ENCODE data around the gene SLC9A1.
"Not testable (repeated sequence)": the region's sequence is repeated elsewhere in the genome, so short reads cannot be mapped to it uniquely, and the experiment has no call there.

- not testable (repeated sequence) for TF ChIP-seq CEBPB (IDR thresholded peaks at IDR 0.05; ENCODE audit: borderline replicate concordance in 1 of 2, low read depth in 2 of 2, low read length in 2 of 2); SREBF1 (IDR thresholded peaks at IDR 0.05; ENCODE audit: low read length); SMAD1 (IDR thresholded peaks at IDR 0.05; ENCODE audit: low read depth, partially characterized antibody); POLR2A (IDR thresholded peaks at IDR 0.05; ENCODE audit: low read depth, low read length)
- TF ChIP-seq, protein P1, sequence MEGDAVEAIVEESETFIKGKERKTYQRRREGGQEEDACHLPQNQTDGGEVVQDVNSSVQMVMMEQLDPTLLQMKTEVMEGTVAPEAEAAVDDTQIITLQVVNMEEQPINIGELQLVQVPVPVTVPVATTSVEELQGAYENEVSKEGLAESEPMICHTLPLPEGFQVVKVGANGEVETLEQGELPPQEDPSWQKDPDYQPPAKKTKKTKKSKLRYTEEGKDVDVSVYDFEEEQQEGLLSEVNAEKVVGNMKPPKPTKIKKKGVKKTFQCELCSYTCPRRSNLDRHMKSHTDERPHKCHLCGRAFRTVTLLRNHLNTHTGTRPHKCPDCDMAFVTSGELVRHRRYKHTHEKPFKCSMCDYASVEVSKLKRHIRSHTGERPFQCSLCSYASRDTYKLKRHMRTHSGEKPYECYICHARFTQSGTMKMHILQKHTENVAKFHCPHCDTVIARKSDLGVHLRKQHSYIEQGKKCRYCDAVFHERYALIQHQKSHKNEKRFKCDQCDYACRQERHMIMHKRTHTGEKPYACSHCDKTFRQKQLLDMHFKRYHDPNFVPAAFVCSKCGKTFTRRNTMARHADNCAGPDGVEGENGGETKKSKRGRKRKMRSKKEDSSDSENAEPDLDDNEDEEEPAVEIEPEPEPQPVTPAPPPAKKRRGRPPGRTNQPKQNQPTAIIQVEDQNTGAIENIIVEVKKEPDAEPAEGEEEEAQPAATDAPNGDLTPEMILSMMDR (IDR thresholded peaks at IDR 0.05 in 2 of 3, conservative IDR thresholded peaks at IDR 0.05 in 1 of 3; ENCODE audit: control insufficient read depth in 2 of 3, extremely low read depth in 1 of 3, insufficient read depth in 1 of 3, low read depth in 3 of 3, low read length in 3 of 3) = not testable (repeated sequence)
- TF ChIP-seq, protein P2, sequence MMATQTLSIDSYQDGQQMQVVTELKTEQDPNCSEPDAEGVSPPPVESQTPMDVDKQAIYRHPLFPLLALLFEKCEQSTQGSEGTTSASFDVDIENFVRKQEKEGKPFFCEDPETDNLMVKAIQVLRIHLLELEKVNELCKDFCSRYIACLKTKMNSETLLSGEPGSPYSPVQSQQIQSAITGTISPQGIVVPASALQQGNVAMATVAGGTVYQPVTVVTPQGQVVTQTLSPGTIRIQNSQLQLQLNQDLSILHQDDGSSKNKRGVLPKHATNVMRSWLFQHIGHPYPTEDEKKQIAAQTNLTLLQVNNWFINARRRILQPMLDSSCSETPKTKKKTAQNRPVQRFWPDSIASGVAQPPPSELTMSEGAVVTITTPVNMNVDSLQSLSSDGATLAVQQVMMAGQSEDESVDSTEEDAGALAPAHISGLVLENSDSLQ (IDR thresholded peaks at IDR 0.05) = not testable (repeated sequence)
These were observed 29.7 kb upstream of the SLC9A1 start for GRCh38 chr1:27184665-27185064.

All from GM12878 (cell line).